GM19452 (cell line): ENCODE results near the gene TMED9.
"Not testable (repeated sequence)": the region's sequence is repeated elsewhere in the genome, so short reads cannot be mapped to it uniquely, and the experiment has no call there.

Source experiments
- ATAC-seq: cut with Tn5 transposase; IDR thresholded peaks from one replicate; pipeline ENCODE4 v1.9.1; 2021; ENCODE audit not compliant: unreplicated experiment

TMED9 gene

GRCh38 chr5:177592010-177592834 is at the start of gene TMED9:
TSS of gene TMED9 (plus strand) at chr5:177592203. CDS start at chr5:177592215, 12 bp downstream.
- ATAC-seq, result peak; percentile 95

- ATAC-seq, result no peak
Observed at GRCh38 chr5:177542816-177543465, 49.1 kb upstream of the TMED9 start.

- no peak for ATAC-seq
Observed at GRCh38 chr5:177545487-177546257, 46.3 kb upstream of the TMED9 start.

- ATAC-seq, result no peak
Observed at GRCh38 chr5:177546258-177546741, 45.7 kb upstream of the TMED9 start.

- ATAC-seq, result no peak
Observed at GRCh38 chr5:177547736-177548135, 44.3 kb upstream of the TMED9 start.

- ATAC-seq, result no peak
Observed at GRCh38 chr5:177548495-177548894, 43.5 kb upstream of the TMED9 start.

- no peak for ATAC-seq
Observed at GRCh38 chr5:177550122-177550521, 41.9 kb upstream of the TMED9 start.

- no peak for ATAC-seq
Observed at GRCh38 chr5:177552839-177553455, 39.1 kb upstream of the TMED9 start.

- ATAC-seq, result peak; percentile 40
Observed at GRCh38 chr5:177553671-177554429, 38.2 kb upstream of the TMED9 start.

- ATAC-seq, result peak; percentile 85
Observed at GRCh38 chr5:177554474-177555111, 37.4 kb upstream of the TMED9 start, which contains the start of gene FAM193B. TSS of gene FAM193B (minus strand) at chr5:177554563. CDS start at chr5:177554458, 105 bp downstream.

GRCh38 chr5:177555228-177555627 is 36.8 kb upstream of the TMED9 start:
- ATAC-seq, result no peak

GRCh38 chr5:177555665-177556064 is 36.3 kb upstream of the TMED9 start:
- ATAC-seq, result no peak

GRCh38 chr5:177557041-177557647 is 34.9 kb upstream of the TMED9 start:
- ATAC-seq, result no peak

- ATAC-seq, result no peak
Observed at GRCh38 chr5:177557796-177558195, 34.2 kb upstream of the TMED9 start.

- not testable (repeated sequence) for ATAC-seq
Observed at GRCh38 chr5:177559446-177559941, 32.5 kb upstream of the TMED9 start.

GRCh38 chr5:177565046-177565445 is 27.0 kb upstream of the TMED9 start:
- ATAC-seq, result no peak

- no peak for ATAC-seq
Observed at GRCh38 chr5:177568326-177568725, 23.7 kb upstream of the TMED9 start.

- no peak for ATAC-seq
Observed at GRCh38 chr5:177569894-177570293, 22.1 kb upstream of the TMED9 start.

- ATAC-seq, result no peak
Observed at GRCh38 chr5:177575488-177575887, 16.5 kb upstream of the TMED9 start.
